ENCODE results near the gene C17orf58.

C17orf58 gene

GRCh38 chr17:67994817-67995569, 1.3 kb downstream of the C17orf58 start:
- peak overlapping the region; percentile 38; the same call in 1 of the 2 replicates for H3K4me2 ChIP-seq
- no peak overlapping the region for H2AFZ ChIP-seq (ENCODE audit: low read depth)
- no peaks in the 10 kb centered on the region for H3K36me3 ChIP-seq (ENCODE audit: insufficient read depth)
- H3K27me3 ChIP-seq (ENCODE audit: insufficient read depth, low read depth) = no peaks in the 10 kb centered on the region
- no peak for TF ChIP-seq CTCF (conservative IDR thresholded peaks at IDR 0.05; ENCODE audit: low read depth, low read length)
- H3K4me3 ChIP-seq (IDR thresholded peaks at IDR 0.05; ENCODE audit: insufficient read depth, low read depth, low read length) = no peak overlapping the region
- H3K9ac ChIP-seq = no peak overlapping the region
- H4K20me1 ChIP-seq (ENCODE audit: insufficient read depth) = no peaks in the 10 kb centered on the region
- H3K79me2 ChIP-seq (ENCODE audit: insufficient read depth, low read depth) = no peaks in the 10 kb centered on the region
- peaks cover 21% of the 10 kb centered on the region for H3K4me1 ChIP-seq (ENCODE audit: low read depth, poor library complexity, severe bottlenecking)
- H3K27ac ChIP-seq = no peak overlapping the region

DNA sequence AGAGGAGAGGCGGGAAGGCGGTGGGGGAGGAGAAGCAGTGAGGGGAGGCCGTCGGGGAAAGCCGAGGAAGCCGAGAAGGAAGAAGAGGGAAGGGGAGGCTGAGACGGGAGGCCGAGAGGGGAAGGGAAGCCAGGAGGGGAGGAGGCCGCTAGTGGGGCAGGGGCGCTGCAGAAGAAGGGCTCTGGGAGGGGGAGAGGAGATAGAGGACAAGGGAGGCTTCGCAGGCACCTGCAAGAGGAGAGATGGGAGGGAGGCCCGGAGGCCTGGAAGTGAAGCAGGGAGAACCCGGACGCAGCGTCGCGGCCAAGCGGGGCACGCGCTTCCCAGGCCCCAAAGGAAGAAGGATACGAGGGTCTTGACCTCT, 2.3 kb downstream of the C17orf58 start:
- TF ChIP-seq CTCF (conservative IDR thresholded peaks at IDR 0.05; ENCODE audit: low read depth, low read length) = no peak
- H2AFZ ChIP-seq (ENCODE audit: low read depth) = peak overlapping the region; percentile 96
- H3K36me3 ChIP-seq (ENCODE audit: insufficient read depth) = no peaks in the 10 kb centered on the region
- no peaks in the 10 kb centered on the region for H4K20me1 ChIP-seq (ENCODE audit: insufficient read depth)
- H3K4me2 ChIP-seq = peak overlapping the region; percentile 67
- no peaks in the 10 kb centered on the region for H3K27me3 ChIP-seq (ENCODE audit: insufficient read depth, low read depth)
- H3K27ac ChIP-seq = peak overlapping the region; percentile 88
- H3K9ac ChIP-seq = peak overlapping the region; percentile 92
- peaks cover 21% of the 10 kb centered on the region for H3K4me1 ChIP-seq (ENCODE audit: low read depth, poor library complexity, severe bottlenecking)
- H3K4me3 ChIP-seq (IDR thresholded peaks at IDR 0.05; ENCODE audit: insufficient read depth, low read depth, low read length) = no peak overlapping the region
- H3K79me2 ChIP-seq (ENCODE audit: insufficient read depth, low read depth) = no peaks in the 10 kb centered on the region

DNA sequence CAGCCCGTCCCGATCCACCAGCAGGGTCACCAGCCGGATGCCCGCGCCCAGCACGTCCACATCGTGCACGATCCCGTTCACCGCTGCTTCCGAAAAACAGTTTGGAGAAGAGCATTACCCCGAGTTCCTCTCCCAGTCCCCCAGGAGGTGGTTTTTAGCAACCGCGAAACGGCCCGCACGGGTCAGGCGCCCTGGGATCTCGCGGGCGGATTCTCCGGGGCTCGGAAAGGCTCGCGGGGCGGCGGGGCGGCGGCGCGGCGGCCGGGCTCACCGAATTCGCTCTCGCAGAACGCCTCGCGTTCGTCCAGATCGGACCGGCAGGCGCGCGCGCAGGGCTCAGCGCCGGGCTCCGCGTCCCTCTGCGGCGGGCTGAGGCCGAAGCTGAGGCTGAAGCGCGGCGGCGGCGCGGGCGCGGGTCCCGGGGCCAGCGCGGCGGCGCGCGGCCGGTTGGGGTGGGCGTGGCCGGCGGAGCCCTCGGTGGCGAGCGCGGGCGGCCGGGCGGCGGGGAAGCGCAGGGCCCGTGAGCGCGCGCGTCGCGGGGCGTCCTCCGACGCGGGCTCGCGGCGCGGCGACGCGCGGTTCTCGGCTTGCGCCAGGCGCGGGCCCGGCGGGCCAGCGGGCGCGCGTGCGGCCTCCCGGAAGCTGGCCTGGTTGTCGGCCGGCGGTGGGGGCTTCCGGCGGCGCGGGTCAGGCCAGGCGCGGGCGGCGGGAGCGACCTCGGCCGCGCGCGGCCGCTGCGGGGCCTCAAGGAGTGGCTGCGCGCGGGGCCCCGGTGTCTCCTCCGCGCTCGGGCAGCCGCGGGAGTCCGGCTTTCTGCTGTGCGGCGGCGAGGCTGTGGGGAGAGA, 2.9 kb downstream of the C17orf58 start:
- Histone ChIP-seq H3K79me2 (ENCODE audit: insufficient read depth, low read depth) (no peaks in the 10 kb centered on the region), H2AFZ (ENCODE audit: low read depth) (peak overlapping the region; percentile 98), H4K20me1 (ENCODE audit: insufficient read depth) (no peaks in the 10 kb centered on the region), H3K4me1 (ENCODE audit: low read depth, poor library complexity, severe bottlenecking) (peaks cover 21% of the 10 kb centered on the region), H3K27me3 (ENCODE audit: insufficient read depth, low read depth) (no peaks in the 10 kb centered on the region), H3K9ac (peak overlapping the region; percentile 92), H3K36me3 (ENCODE audit: insufficient read depth) (no peaks in the 10 kb centered on the region), H3K4me3 (IDR thresholded peaks at IDR 0.05; ENCODE audit: insufficient read depth, low read depth, low read length) (no peak overlapping the region), H3K27ac (peak overlapping the region; percentile 88), H3K4me2 (peak overlapping the region; percentile 98)
- TF ChIP-seq CTCF (conservative IDR thresholded peaks at IDR 0.05; ENCODE audit: low read depth, low read length) = no peak

DNA sequence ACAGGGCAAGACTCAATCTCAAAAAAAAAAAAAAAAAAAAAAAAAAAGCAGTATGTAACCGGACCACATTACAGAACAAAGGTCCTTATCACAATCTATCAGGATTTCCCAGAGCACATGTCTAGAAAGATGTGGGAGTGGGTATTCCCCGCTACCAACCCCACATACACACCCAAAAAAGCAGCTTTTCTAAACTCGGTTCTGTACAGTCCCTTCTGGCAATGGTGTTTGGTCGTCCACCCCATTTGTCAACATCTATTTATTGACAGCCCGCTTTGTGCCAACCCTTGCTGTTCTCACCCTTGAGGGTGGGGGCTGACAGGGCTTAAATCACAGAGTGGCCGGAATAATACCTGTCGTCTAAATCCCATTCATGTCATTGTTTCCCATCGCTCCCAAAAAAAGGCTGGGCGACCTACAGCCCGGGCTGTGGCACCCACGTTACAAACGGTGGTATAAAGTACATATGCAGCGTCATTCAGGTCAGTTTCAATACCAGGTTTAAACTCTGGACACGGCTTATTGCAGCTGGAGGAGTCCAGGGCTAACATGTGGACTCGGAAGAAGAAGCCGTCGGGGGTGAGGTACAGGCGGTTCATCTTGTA, 3.6 kb downstream of the C17orf58 start:
- H3K79me2 ChIP-seq (ENCODE audit: insufficient read depth, low read depth) = no peaks in the 10 kb centered on the region
- H4K20me1 ChIP-seq (ENCODE audit: insufficient read depth) = no peaks in the 10 kb centered on the region
- no peaks in the 10 kb centered on the region for H3K36me3 ChIP-seq (ENCODE audit: insufficient read depth)
- no peak for TF ChIP-seq CTCF (conservative IDR thresholded peaks at IDR 0.05; ENCODE audit: low read depth, low read length)
- H3K9ac ChIP-seq = peak overlapping the region; percentile 87
- H3K27ac ChIP-seq = peak overlapping the region; percentile 88
- H3K4me2 ChIP-seq = peak overlapping the region; percentile 98
- H2AFZ ChIP-seq (ENCODE audit: low read depth) = peak overlapping the region; percentile 98
- H3K4me1 ChIP-seq (ENCODE audit: low read depth, poor library complexity, severe bottlenecking) = peaks cover 21% of the 10 kb centered on the region
- H3K27me3 ChIP-seq (ENCODE audit: insufficient read depth, low read depth) = no peaks in the 10 kb centered on the region
- no peak overlapping the region for H3K4me3 ChIP-seq (IDR thresholded peaks at IDR 0.05; ENCODE audit: insufficient read depth, low read depth, low read length)
